PFSK-1 (cell line): Measurements from ENCODE around the gene CDPF1.

Experiments used
- POLR2AphosphoS5 ChIP-seq: IDR thresholded peaks from 2 replicates; pipeline ENCODE4 v1.6.1; 2012; ENCODE audit warnings: low read depth, mild to moderate bottlenecking, control low read depth, low read length, moderate library complexity
- REST ChIP-seq, 2 experiments: IDR thresholded peaks; 2 replicates each; pipeline versions ENCODE4 v1.6.1 to v1.8.0; 2011 to 2012; ENCODE audit warnings: low read depth in 2 of 2, low read length in 2 of 2, control low read depth in 1 of 2, inconsistent platforms in 1 of 2, mild to moderate bottlenecking in 1 of 2, moderate library complexity in 1 of 2; ENCODE audit not compliant: insufficient read depth in 1 of 2
- SIN3A ChIP-seq: IDR thresholded peaks from 2 replicates; pipeline ENCODE4 v1.6.1; 2012; ENCODE audit warnings: mild to moderate bottlenecking, low read length, moderate library complexity, borderline replicate concordance; ENCODE audit not compliant: insufficient read depth
- TAF1 ChIP-seq: IDR thresholded peaks from 2 replicates; pipeline ENCODE4 v1.6.1; 2012; ENCODE audit warnings: low read length, control low read depth, borderline replicate concordance; ENCODE audit not compliant: insufficient read depth

GRCh38 chr22:46229701-46230100, 20.4 kb downstream of the CDPF1 start:
- TF ChIP-seq POLR2AphosphoS5 (no peak), REST (IDR thresholded peaks at IDR 0.05; ENCODE audit: insufficient read depth in 1 of 2, low read depth in 2 of 2, low read length in 2 of 2) (no peak), SIN3A (no peak), TAF1 (no peak)
